Gastroesophageal sphincter (tissue), 3 donors: ENCODE measurements around the gene ESPNL.

Source experiments
- CTCF ChIP-seq, 4 experiments: fragments of 200-600 bp in 2 of 4; fragments of 450-650 bp in 2 of 4; sonication (generic) in 1 of 4; IDR thresholded peaks; one replicate each; pipeline ENCODE4 v1.5.1; 2017 to 2019; ENCODE audit warnings: antibody characterized with exemption in 4 of 4, mild to moderate bottlenecking in 2 of 4, moderate library complexity in 2 of 4
- EP300 ChIP-seq: sonication (generic); formaldehyde crosslinking; IDR thresholded peaks from one replicate; pipeline ENCODE4 v1.6.1; 2017; ENCODE audit warnings: antibody characterized with exemption, mild to moderate bottlenecking
- POLR2A ChIP-seq, 2 donors: fragments of 450-650 bp; IDR thresholded peaks; one replicate each; pipeline ENCODE4 v1.6.1; 2017; ENCODE audit warnings: antibody characterized with exemption in 2 of 2, mild to moderate bottlenecking in 2 of 2, moderate library complexity in 1 of 2
- POLR2AphosphoS5 ChIP-seq: sonication (generic); formaldehyde crosslinking; IDR thresholded peaks from one replicate; pipeline ENCODE4 v1.6.1; 2017; ENCODE audit warnings: antibody characterized with exemption

- TF ChIP-seq CTCF (IDR thresholded peaks at IDR 0.05) (no peak), POLR2A (IDR thresholded peaks at IDR 0.05) (no peak), POLR2AphosphoS5 (no peak), EP300 (no peak)
These were observed 35.5 kb downstream of the ESPNL start for GRCh38 chr2:238135601-238136150.
